ENCODE measurements around the gene PODXL2. TPM values are rescaled to one million over a fixed set of nuclear protein-coding genes. Genes with fewer than 3 reads are reported as not detected.

The PODXL2 gene
- total and polyA plus RNA-seq, 2 experiments from 2014 or later, result 18.4 to 57.6 TPM

DNA sequence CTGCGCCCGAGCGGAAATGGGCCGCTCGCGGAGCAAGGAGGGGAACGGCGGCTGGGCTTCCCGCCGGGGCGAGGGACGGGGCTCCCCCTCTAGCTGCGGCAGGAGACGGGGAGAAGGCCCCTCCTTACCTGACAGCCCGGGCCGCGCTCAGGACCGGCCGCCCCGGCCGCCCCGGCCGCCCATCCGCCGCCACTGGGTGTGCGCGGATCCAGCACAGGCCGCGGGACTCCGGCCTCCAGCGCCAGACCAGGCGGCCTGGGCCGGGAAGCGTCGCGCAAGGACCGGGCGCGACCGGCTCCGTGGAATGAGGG is 38.7 kb upstream of the PODXL2 start:
- no peak overlapping the region for H2AFZ ChIP-seq
- H3K4me3 ChIP-seq, result peak overlapping the region; percentile 80
- no peaks in the 10 kb centered on the region for H3K9me2 ChIP-seq (ENCODE audit: insufficient read depth)
- Mint-ChIP-seq H3K27me3 (ENCODE audit: insufficient read depth, low read depth, poor library complexity) (peaks cover 21% of the 10 kb centered on the region), H3K27ac (no peak overlapping the region), H3K4me1 (peaks cover 23% of the 10 kb centered on the region), H3K4me3 (peak overlapping the region; percentile 84; the same call in 2 of the 3 replicates), H3K36me3 (ENCODE audit: low read depth) (peaks cover 2% of the 10 kb centered on the region; the same call in 1 of the 3 replicates), H3K9me3 (no peaks in the 10 kb centered on the region)
- ATAC-seq, result peak; percentile 53
- DNase-seq (ENCODE audit: low spot score), result peak; percentile 45
- H3K79me2 ChIP-seq (replicated peaks; ENCODE audit: insufficient read depth), result peaks cover 21% of the 10 kb centered on the region
- no peaks in the 10 kb centered on the region for H3K36me3 ChIP-seq (ENCODE audit: insufficient read depth)
- no peak overlapping the region for H3K27ac ChIP-seq (ENCODE audit: low read depth)
- H3K4me1 ChIP-seq (ENCODE audit: insufficient read depth), result peaks cover 13% of the 10 kb centered on the region
- H4K20me1 ChIP-seq (replicated peaks; ENCODE audit: insufficient read depth), result peaks cover 4% of the 10 kb centered on the region; the same call in 1 of the 2 replicates
- TF ChIP-seq ZNF331 (CRISPR knock-in tag; IDR thresholded peaks at IDR 0.05; ENCODE audit: low read depth) (no peak), EZH2phosphoT487 (IDR thresholded peaks at IDR 0.05; ENCODE audit: unreplicated experiment) (no peak), JUNB (IDR thresholded peaks at IDR 0.05; ENCODE audit: unreplicated experiment) (no peak), EZH2 (IDR thresholded peaks at IDR 0.05; ENCODE audit: low read depth, unreplicated experiment) (no peak)
- TF ChIP-seq, protein P1, sequence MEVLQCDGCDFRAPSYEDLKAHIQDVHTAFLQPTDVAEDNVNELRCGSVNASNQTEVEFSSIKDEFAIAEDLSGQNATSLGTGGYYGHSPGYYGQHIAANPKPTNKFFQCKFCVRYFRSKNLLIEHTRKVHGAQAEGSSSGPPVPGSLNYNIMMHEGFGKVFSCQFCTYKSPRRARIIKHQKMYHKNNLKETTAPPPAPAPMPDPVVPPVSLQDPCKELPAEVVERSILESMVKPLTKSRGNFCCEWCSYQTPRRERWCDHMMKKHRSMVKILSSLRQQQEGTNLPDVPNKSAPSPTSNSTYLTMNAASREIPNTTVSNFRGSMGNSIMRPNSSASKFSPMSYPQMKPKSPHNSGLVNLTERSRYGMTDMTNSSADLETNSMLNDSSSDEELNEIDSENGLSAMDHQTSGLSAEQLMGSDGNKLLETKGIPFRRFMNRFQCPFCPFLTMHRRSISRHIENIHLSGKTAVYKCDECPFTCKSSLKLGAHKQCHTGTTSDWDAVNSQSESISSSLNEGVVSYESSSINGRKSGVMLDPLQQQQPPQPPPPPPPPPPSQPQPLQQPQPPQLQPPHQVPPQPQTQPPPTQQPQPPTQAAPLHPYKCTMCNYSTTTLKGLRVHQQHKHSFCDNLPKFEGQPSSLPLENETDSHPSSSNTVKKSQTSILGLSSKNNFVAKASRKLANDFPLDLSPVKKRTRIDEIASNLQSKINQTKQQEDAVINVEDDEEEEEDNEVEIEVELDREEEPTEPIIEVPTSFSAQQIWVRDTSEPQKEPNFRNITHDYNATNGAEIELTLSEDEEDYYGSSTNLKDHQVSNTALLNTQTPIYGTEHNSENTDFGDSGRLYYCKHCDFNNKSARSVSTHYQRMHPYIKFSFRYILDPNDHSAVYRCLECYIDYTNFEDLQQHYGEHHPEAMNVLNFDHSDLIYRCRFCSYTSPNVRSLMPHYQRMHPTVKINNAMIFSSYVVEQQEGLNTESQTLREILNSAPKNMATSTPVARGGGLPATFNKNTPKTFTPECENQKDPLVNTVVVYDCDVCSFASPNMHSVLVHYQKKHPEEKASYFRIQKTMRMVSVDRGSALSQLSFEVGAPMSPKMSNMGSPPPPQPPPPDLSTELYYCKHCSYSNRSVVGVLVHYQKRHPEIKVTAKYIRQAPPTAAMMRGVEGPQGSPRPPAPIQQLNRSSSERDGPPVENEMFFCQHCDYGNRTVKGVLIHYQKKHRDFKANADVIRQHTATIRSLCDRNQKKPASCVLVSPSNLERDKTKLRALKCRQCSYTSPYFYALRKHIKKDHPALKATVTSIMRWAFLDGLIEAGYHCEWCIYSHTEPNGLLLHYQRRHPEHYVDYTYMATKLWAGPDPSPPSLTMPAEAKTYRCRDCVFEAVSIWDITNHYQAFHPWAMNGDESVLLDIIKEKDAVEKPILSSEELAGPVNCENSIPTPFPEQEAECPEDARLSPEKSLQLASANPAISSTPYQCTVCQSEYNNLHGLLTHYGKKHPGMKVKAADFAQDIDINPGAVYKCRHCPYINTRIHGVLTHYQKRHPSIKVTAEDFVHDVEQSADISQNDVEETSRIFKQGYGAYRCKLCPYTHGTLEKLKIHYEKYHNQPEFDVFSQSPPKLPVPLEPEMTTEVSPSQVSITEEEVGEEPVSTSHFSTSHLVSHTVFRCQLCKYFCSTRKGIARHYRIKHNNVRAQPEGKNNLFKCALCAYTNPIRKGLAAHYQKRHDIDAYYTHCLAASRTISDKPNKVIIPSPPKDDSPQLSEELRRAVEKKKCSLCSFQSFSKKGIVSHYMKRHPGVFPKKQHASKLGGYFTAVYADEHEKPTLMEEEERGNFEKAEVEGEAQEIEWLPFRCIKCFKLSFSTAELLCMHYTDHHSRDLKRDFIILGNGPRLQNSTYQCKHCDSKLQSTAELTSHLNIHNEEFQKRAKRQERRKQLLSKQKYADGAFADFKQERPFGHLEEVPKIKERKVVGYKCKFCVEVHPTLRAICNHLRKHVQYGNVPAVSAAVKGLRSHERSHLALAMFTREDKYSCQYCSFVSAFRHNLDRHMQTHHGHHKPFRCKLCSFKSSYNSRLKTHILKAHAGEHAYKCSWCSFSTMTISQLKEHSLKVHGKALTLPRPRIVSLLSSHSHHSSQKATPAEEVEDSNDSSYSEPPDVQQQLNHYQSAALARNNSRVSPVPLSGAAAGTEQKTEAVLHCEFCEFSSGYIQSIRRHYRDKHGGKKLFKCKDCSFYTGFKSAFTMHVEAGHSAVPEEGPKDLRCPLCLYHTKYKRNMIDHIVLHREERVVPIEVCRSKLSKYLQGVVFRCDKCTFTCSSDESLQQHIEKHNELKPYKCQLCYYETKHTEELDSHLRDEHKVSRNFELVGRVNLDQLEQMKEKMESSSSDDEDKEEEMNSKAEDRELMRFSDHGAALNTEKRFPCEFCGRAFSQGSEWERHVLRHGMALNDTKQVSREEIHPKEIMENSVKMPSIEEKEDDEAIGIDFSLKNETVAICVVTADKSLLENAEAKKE (CRISPR knock-in tag; IDR thresholded peaks at IDR 0.05), result no peak
- TF ChIP-seq, protein P2, sequence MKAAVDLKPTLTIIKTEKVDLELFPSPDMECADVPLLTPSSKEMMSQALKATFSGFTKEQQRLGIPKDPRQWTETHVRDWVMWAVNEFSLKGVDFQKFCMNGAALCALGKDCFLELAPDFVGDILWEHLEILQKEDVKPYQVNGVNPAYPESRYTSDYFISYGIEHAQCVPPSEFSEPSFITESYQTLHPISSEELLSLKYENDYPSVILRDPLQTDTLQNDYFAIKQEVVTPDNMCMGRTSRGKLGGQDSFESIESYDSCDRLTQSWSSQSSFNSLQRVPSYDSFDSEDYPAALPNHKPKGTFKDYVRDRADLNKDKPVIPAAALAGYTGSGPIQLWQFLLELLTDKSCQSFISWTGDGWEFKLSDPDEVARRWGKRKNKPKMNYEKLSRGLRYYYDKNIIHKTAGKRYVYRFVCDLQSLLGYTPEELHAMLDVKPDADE (IDR thresholded peaks at IDR 0.05), result no peak
- TF ChIP-seq, protein P3, sequence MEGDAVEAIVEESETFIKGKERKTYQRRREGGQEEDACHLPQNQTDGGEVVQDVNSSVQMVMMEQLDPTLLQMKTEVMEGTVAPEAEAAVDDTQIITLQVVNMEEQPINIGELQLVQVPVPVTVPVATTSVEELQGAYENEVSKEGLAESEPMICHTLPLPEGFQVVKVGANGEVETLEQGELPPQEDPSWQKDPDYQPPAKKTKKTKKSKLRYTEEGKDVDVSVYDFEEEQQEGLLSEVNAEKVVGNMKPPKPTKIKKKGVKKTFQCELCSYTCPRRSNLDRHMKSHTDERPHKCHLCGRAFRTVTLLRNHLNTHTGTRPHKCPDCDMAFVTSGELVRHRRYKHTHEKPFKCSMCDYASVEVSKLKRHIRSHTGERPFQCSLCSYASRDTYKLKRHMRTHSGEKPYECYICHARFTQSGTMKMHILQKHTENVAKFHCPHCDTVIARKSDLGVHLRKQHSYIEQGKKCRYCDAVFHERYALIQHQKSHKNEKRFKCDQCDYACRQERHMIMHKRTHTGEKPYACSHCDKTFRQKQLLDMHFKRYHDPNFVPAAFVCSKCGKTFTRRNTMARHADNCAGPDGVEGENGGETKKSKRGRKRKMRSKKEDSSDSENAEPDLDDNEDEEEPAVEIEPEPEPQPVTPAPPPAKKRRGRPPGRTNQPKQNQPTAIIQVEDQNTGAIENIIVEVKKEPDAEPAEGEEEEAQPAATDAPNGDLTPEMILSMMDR (conservative IDR thresholded peaks at IDR 0.05; ENCODE audit: low read depth in 2 of 2), result no peak
- TF ChIP-seq, protein P4, sequence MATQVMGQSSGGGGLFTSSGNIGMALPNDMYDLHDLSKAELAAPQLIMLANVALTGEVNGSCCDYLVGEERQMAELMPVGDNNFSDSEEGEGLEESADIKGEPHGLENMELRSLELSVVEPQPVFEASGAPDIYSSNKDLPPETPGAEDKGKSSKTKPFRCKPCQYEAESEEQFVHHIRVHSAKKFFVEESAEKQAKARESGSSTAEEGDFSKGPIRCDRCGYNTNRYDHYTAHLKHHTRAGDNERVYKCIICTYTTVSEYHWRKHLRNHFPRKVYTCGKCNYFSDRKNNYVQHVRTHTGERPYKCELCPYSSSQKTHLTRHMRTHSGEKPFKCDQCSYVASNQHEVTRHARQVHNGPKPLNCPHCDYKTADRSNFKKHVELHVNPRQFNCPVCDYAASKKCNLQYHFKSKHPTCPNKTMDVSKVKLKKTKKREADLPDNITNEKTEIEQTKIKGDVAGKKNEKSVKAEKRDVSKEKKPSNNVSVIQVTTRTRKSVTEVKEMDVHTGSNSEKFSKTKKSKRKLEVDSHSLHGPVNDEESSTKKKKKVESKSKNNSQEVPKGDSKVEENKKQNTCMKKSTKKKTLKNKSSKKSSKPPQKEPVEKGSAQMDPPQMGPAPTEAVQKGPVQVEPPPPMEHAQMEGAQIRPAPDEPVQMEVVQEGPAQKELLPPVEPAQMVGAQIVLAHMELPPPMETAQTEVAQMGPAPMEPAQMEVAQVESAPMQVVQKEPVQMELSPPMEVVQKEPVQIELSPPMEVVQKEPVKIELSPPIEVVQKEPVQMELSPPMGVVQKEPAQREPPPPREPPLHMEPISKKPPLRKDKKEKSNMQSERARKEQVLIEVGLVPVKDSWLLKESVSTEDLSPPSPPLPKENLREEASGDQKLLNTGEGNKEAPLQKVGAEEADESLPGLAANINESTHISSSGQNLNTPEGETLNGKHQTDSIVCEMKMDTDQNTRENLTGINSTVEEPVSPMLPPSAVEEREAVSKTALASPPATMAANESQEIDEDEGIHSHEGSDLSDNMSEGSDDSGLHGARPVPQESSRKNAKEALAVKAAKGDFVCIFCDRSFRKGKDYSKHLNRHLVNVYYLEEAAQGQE (IDR thresholded peaks at IDR 0.05; ENCODE audit: unreplicated experiment), result no peak
- peaks cover 8% of the 10 kb centered on the region for H3F3A ChIP-seq (replicated peaks; ENCODE audit: low read depth)
- peak overlapping the region; percentile 89 for H3K4me2 ChIP-seq
- H3K27me3 ChIP-seq (ENCODE audit: insufficient read depth), result peaks cover 5% of the 10 kb centered on the region; the same call in 1 of the 2 replicates
